Activated CD4-positive, alpha-beta T cell treated with anti-CD3 and anti-CD28 coated beads, Interleukin-10, Interleukin-2, amounts not matched to agents 100 ng/mL and 50 ng/mL, durations not matched to agents 16 hours and 8 hours (primary cell): ENCODE results near the gene PLXNA4.
"Not testable (repeated sequence)": the region's sequence is repeated elsewhere in the genome, so short reads cannot be mapped to it uniquely, and the experiment has no call there.

Source experiments
- DNase-seq: peaks from one replicate; pipeline ENCODE4 v3.0.0-alpha.2; 2020

Gene PLXNA4

DNA sequence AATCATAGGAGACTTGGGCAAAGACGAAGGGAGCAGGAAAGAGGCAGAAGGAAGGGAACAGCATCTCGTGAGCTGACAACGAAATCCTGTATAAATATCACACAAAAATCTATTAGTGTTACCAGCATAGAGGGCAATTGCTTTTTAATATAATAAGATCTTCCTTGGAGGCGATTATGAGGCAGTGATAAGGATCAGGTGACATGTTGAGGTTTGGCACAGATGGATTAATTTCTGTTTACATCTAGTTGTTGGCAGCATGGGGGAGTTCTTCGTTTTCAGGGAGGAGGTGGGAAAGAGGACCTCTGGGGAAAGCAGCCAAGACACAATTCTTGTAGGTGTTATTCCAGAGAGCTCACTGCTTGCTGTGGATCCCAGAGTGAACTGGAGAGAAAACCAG lies 163.8 kb downstream of the PLXNA4 start:
- DNase-seq = no peak

- no peak for DNase-seq
These were observed 165.3 kb downstream of the PLXNA4 start for GRCh38 chr7:132410861-132411541.

GRCh38 chr7:132410385-132410784 lies 165.9 kb downstream of the PLXNA4 start:
- no peak for DNase-seq

- no peak for DNase-seq
These were observed 168.5 kb downstream of the PLXNA4 start for GRCh38 chr7:132407764-132408163.

GRCh38 chr7:132406039-132406438 lies 170.2 kb downstream of the PLXNA4 start:
- no peak for DNase-seq

- no peak for DNase-seq
These were observed 172.0 kb downstream of the PLXNA4 start for GRCh38 chr7:132404261-132404660.

GRCh38 chr7:132403465-132404110 lies 172.7 kb downstream of the PLXNA4 start:
- no peak for DNase-seq

DNA sequence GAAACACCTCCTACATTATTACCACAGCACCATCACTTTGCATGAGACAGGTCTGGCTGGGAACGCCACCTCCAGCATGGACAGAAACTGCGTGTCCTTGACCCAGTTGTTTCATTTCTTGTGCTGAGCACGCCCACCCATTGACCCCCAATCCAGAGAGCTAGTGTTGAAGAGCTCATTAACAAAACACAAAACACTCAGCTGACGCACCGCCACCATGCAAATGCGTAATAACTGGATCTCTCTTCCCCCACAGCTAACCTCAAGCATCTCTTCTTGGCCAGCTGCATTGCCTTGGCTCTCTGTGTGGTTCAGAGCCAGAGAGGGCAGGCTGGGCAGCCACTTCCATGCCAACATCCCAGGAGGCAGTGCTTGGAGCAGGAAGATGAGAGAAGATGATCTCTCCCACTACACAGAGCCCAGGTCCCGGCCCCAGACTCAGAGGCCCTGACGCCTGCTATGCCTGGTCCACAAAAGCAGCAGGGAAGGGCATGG lies 173.5 kb downstream of the PLXNA4 start:
- DNase-seq = no peak

GRCh38 chr7:132402096-132402495 lies 174.2 kb downstream of the PLXNA4 start:
- no peak for DNase-seq

DNA sequence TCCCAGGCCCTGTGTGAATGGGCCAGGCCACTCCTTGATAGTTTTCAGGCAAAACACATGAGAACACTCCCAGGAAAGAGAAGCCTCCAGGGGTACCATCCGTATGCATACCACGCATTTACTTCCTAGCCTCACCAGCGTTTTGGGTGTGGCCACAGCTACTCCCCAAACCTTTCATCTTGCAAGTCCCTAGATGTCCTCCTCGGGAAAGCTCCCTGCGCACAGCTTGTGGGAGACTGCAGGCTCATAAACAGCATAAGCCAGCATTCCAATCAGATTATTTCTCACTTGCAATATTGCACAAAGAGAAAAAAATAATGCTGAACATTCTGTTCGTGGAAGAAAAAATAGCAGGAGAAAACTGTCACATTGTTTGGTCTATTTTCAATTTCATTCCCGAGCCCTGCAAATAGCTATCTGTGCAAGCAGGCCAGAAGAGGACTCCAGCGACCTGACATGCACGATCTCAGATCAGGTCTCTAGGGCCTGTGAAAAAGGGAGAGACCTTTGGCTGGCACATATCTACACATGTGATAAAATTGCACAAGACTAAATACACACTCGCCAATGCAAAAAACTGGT lies 175.6 kb downstream of the PLXNA4 start:
- no peak for DNase-seq

DNA sequence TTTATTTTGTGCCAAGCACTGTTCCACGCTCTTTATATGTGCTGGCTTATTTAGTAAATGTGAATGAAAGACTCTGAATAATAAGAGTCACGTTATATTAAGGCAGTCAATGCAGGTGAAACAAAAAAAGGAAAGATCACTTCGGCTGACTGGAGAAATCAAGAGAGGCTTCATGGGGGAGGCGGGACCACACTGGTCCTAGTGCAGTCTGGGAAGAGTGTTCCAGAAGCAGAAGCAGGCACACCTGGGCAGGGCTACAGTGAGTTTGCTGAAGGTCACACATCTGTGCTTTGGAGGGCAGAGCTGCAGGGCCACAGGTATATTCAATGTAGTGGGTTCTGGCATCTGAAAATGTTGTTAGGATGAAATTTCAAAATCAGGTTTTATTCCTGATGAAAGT lies 176.9 kb downstream of the PLXNA4 start:
- DNase-seq = no peak

GRCh38 chr7:132398253-132398925 lies 177.9 kb downstream of the PLXNA4 start:
- no peak for DNase-seq

- no peak for DNase-seq
These were observed 179.2 kb downstream of the PLXNA4 start for GRCh38 chr7:132397070-132397469.

GRCh38 chr7:132395361-132395760 lies 180.9 kb downstream of the PLXNA4 start:
- no peak for DNase-seq

GRCh38 chr7:132394283-132395198 lies 181.7 kb downstream of the PLXNA4 start:
- DNase-seq = peak; percentile 18

DNA sequence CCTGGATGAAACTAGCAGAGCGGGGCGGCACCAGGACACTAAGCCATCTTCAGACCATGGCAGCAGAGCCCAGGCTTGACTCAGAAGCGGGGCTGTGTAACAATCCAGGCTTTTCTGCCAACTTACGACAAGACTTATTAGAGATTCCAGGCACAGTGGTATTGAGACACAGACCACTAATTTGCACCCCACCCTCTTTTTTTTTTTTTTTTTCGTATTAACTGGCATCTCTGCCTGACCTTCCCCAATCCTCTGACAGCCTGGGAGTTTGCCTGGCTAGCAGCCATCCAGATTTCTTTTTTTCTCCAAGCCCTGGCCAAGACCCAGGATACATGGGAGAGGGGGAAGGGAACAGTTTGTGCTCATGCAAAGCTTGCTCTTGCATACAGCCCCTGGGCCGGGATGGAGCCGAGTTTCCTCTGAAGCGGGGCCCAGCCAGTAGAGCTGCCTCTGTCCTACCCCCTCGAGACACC lies 182.4 kb downstream of the PLXNA4 start:
- no peak for DNase-seq

- no peak for DNase-seq
These were observed 183.6 kb downstream of the PLXNA4 start for GRCh38 chr7:132392713-132393112.

DNA sequence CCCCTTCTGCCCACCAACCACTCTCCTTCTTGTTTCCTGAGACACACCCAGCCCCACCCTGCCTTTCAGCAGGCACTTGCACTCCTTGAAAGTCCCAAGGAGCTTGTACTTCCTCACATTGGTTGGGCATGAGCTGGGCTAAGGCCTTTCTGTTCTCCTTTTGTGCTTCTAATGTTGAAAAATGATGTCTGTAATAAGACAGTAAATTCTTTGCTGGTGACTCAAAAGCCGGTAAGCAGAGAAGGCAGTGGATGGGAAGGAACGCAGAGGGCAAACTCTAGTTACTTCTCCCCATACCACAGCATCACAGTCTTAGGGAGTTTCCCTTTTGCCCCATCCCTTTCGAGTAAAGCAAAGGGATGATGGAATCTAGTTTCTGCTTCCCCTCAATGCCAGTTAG lies 185.6 kb downstream of the PLXNA4 start:
- DNase-seq = no peak

DNA sequence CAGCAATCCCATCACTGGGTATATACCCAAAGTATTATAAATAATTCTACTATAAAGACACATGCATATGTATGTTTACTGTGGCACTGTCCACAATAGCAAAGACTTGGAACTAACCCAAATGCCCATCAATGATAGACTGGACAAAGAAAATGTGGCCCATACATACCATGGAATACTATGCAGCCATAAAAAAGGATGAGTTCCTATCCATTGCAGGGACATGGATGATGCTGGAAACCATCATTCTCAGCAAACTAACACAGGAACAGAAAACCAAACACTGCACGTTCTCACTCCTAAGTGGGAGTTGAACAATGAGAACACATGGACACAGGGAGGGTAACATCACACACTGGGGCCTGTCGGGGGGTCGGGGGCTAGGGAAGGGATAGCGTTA lies 186.2 kb downstream of the PLXNA4 start:
- not testable (repeated sequence) for DNase-seq

DNA sequence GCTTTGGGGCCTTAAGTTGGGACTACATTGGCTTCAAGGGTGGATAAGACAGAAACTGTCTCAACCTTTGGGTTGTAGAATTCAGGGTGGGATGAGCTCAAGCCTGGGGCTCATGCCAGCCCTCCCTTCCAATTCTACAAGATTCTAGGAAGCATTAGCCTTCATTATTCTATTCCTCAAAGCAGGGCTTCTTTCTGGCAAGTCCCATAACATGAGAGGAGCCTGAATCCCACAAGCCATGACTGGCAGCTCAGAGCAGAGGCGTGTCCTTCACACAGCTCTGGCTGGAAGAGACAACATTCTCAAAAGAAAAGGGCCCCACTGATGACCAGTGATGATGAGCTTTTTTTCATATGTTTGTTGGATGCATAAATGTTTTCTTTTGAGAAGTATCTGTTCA lies 187.6 kb downstream of the PLXNA4 start:
- no peak for DNase-seq

GRCh38 chr7:132387596-132387995 lies 188.7 kb downstream of the PLXNA4 start:
- no peak for DNase-seq

DNA sequence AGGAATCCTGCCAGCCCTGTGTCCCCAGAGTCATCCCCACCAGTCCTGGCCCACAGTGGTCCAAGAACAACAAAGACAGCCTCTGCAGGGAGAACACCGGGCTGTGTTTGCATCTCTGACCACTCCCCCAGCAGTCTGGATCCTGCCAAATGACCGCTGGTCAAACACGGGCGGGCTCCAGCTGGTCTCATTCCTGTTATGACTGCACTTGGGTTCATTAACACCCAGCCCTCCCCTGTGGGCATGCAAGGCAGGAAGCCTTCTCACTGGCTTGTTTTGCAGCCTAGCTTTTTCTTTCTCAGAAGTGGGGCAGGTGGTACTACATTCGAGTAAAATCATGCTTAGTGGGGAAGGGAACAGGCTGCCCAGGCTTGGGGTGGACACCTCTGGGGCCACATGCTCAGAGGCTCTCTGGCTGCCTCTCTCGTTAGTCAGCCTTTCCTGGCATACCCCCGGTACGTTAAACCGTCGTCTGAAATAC lies 190.0 kb downstream of the PLXNA4 start:
- no peak for DNase-seq
